ENCODE results near the gene ADORA2A. TPM values are rescaled to one million over a fixed set of nuclear protein-coding genes. Genes with fewer than 3 reads are reported as not detected.

The ADORA2A gene
- total and polyA plus RNA-seq, 10 of the 15 experiments (the other 5 are each of a cell fraction or from before 2014, with no cell fraction given) = 0.69 to 31.2 (median 18.3) TPM

- ChIA-PET SMC1A (ENCODE audit: uncharacterized antibody, unreplicated experiment) (interaction anchor here (0.6 to 2.4 kb wide), 4 partner anchors 18 to 108 kb away, joined by 3 to 9 read pairs (median 4); no protein-coding TSS in a partner anchor), CTCF (interaction anchor here (1.2 to 1.7 kb wide), 2 partner anchors 19 to 105 kb away, joined by 3 read pairs; no protein-coding TSS in a partner anchor), RAD21 (ENCODE audit: unreplicated experiment) (no interaction called here), POLR2A (no interaction called here)
- no peaks in the 10 kb centered on the region for H3K9me3 ChIP-seq (replicated peaks; ENCODE audit: control insufficient read depth, insufficient read depth, low read length)
- FAIRE-seq (no peak), ATAC-seq (no peak), DNase-seq (ENCODE audit: low read depth, low spot score) (no peak)
- no peak for TF ChIP-seq BRCA1 (IDR thresholded peaks at IDR 0.05; ENCODE audit: low read depth, low read length)
- TF ChIP-seq, protein P1, sequence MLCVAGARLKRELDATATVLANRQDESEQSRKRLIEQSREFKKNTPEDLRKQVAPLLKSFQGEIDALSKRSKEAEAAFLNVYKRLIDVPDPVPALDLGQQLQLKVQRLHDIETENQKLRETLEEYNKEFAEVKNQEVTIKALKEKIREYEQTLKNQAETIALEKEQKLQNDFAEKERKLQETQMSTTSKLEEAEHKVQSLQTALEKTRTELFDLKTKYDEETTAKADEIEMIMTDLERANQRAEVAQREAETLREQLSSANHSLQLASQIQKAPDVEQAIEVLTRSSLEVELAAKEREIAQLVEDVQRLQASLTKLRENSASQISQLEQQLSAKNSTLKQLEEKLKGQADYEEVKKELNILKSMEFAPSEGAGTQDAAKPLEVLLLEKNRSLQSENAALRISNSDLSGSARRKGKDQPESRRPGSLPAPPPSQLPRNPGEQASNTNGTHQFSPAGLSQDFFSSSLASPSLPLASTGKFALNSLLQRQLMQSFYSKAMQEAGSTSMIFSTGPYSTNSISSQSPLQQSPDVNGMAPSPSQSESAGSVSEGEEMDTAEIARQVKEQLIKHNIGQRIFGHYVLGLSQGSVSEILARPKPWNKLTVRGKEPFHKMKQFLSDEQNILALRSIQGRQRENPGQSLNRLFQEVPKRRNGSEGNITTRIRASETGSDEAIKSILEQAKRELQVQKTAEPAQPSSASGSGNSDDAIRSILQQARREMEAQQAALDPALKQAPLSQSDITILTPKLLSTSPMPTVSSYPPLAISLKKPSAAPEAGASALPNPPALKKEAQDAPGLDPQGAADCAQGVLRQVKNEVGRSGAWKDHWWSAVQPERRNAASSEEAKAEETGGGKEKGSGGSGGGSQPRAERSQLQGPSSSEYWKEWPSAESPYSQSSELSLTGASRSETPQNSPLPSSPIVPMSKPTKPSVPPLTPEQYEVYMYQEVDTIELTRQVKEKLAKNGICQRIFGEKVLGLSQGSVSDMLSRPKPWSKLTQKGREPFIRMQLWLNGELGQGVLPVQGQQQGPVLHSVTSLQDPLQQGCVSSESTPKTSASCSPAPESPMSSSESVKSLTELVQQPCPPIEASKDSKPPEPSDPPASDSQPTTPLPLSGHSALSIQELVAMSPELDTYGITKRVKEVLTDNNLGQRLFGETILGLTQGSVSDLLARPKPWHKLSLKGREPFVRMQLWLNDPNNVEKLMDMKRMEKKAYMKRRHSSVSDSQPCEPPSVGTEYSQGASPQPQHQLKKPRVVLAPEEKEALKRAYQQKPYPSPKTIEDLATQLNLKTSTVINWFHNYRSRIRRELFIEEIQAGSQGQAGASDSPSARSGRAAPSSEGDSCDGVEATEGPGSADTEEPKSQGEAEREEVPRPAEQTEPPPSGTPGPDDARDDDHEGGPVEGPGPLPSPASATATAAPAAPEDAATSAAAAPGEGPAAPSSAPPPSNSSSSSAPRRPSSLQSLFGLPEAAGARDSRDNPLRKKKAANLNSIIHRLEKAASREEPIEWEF (IDR thresholded peaks at IDR 0.05; ENCODE audit: insufficient replicate concordance, low read depth, low read length) = no peak
- no peak for TF ChIP-seq ZSCAN29 (IDR thresholded peaks at IDR 0.05)
- no peak for TF ChIP-seq PAX8 (IDR thresholded peaks at IDR 0.05)
- no peak for TF ChIP-seq CBX5 (IDR thresholded peaks at IDR 0.05; ENCODE audit: low read depth)
- TF ChIP-seq EZH2 (IDR thresholded peaks at IDR 0.05; ENCODE audit: borderline replicate concordance, control insufficient read depth, low read depth, low read length) = no peak
- WGBS (ENCODE audit: insufficient coverage, insufficient replicate concordance, low lambda C conversion rate, missing lambda C conversion rate) = 52% methylated on average over 1 of the region's 1 CpG
- H3K27ac ChIP-seq (ENCODE audit: control insufficient read depth, insufficient read depth) = no peak overlapping the region
- H3K4me1 ChIP-seq (ENCODE audit: control insufficient read depth, insufficient read depth, low read length) = no peaks in the 10 kb centered on the region
- no peaks in the 10 kb centered on the region for H4K20me1 ChIP-seq (ENCODE audit: control insufficient read depth, insufficient read depth)
- H3K4me2 ChIP-seq (ENCODE audit: control insufficient read depth, insufficient read depth) = no peak overlapping the region
- intact Hi-C loops (cut with micrococcal nuclease; ENCODE audit: unreplicated experiment) = no loop called here
- H3K9ac ChIP-seq (ENCODE audit: control insufficient read depth, insufficient read depth, low read length) = no peak overlapping the region
- BruUV-seq (replicated peaks) = no TSS peak
- in situ Hi-C loops (cut with MboI) = no loop called here
- H3K27me3 ChIP-seq (replicated peaks in 1 of 2; ENCODE audit: control insufficient read depth in 2 of 2, insufficient read depth in 2 of 2, low read length in 1 of 2) = no peaks in the 10 kb centered on the region
- no peak overlapping the region for H3K4me3 ChIP-seq
- H3K36me3 ChIP-seq (ENCODE audit: control insufficient read depth in 2 of 2, insufficient read depth in 2 of 2, low read length in 1 of 2) = no peaks in the 10 kb centered on the region; a peak in 1 of 4 replicates
- H2AFZ ChIP-seq (ENCODE audit: control insufficient read depth, low read depth, low read length) = no peak overlapping the region
- no peaks in the 10 kb centered on the region for H3K79me2 ChIP-seq (ENCODE audit: control insufficient read depth, insufficient read depth, low read length)
These were observed 46.5 kb upstream of the ADORA2A start for GRCh38 chr22:24380905-24381230.
